Activated T-cell treated with anti-CD3 and anti-CD28 coated beads for 48 hours (primary cell): Measurements from ENCODE around the gene DNASE1.

Experiments used
- DNase-seq: peaks from one replicate; pipeline ENCODE4 v3.0.0-alpha.2; 2020; ENCODE audit warnings: low read depth

DNASE1 gene

GRCh38 chr16:3664187-3664896, 9.9 kb downstream of the DNASE1 start:
- no peak for DNase-seq

DNA sequence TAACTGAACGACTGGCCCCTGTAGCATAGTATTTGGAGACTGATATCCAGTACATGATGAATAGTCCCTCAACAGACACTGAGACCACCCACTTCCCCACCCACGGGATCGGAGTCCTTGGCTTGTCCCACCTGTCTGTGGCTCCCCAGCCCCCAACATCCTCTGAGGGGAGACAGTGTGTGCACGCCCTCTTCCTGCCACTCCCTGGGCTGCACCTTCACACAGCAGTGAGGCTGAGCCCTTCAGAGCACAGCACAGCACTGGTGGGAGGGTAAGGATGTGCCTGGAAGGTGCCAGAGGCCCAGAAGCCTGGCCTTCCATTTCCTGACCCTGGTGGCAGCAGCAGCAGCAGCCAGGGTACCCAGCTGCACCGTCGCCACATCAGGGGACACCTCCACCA, 11.0 kb downstream of the DNASE1 start:
- DNase-seq, result no peak

DNA sequence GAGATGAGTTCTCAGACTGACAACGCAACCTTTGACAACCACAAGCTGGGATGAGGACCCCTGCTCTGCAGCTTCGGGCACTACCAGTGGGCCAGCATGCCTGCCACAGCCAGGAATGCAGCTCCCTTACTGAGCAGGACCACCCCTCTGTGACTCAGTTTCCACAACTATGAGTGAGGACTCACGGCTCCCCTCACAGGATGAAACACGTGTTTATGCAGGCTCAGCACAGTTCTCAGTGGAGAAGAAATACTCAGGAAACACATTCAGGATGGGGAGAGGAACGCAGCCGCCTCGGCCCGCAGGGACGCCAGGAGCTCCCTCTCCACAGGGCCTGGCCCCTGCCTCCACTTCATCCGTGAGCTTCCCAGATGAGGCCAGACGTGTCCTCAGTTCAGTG, 14.1 kb downstream of the DNASE1 start:
- DNase-seq, result no peak

- no peak for DNase-seq
These were observed 14.6 kb downstream of the DNASE1 start for GRCh38 chr16:3669082-3669481.

DNA sequence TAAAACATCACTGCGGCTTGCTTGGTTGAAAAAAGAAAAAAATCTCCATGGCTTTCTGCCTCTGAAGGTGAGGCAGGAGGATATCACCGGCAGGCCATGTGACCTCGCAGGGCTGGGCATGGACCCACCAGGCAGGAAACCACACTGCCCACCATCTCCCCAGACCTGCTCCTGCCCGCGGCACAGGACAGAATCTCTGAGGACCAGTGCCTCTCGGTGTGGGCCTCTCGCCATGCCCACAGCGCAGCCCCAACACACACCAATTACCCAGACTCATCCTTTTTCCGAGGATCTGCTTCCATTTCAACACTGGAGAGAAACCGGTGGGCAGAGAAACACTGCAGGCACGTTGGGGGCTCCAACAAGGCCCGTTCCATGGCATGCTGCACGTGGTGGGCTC, 16.2 kb downstream of the DNASE1 start:
- no peak for DNase-seq

GRCh38 chr16:3671424-3671823, 16.9 kb downstream of the DNASE1 start:
- DNase-seq, result no peak

DNA sequence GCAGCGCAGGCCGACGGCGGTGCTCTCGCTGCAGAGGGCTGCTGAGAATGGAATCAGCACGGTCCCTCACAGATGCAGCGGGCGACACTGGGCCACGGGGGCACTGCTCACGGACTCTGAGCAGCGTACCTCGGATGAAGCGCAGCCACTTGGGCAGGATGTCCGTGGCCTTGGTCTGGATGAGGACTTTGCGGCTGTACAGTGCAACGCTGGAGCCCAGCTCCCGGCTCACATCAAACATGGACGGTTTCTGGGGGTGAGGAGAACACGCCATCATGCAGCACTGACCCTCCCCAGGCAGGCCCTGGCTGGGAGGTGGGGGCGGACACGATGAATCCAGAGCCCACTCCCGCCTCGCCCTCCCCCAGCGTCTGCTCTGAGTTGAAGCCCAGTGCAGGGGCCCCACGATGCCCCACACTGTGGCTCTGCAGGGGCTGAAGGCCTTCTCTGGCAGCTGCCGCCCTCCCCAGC, 18.1 kb downstream of the DNASE1 start:
- no peak for DNase-seq

- no peak for DNase-seq
These were observed 18.7 kb downstream of the DNASE1 start for GRCh38 chr16:3673201-3673600.

- DNase-seq, result no peak
These were observed 19.3 kb downstream of the DNASE1 start for GRCh38 chr16:3673676-3674377.

- DNase-seq, result no peak
These were observed 20.2 kb downstream of the DNASE1 start for GRCh38 chr16:3674513-3675295.

GRCh38 chr16:3675601-3676130, 21.2 kb downstream of the DNASE1 start:
- no peak for DNase-seq

DNA sequence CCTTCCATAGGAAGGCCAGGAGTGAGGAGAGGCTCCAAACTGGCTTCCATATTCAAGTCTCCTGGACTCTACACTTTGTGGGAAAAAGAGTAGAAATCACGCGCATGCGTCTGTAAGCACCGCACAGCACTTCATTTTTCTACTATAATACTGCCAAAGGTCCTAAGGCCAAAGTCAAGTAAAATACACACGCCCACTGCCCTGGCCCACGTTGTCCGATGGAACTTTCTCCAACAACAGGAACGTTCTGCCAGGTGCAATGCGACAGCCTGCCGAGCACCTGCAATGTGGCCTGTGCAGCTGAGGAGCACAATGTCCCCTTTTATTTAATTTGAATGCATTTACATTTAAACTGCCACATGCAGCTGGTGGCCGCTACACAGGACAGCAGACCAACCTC, 23.5 kb downstream of the DNASE1 start:
- DNase-seq, result no peak

DNA sequence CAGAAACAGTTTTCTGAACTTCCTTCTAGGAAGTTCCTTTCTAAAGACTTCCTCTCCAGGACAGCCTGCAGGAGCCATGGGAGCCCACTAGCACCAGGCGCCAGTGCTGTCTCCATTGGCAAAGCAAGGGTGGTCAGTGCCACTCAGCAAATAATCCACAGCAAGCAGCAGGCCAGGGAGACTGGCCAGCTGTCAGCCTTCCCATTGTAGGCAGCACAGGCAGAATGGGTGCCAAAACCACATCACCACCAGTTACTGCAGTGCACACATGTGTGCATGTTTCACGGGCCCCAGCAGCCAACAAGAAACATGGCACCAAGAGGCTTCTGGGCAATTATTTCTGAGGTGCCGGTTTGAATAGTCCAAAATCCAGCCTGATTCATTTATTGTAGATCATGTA, 26.7 kb downstream of the DNASE1 start:
- no peak for DNase-seq

DNA sequence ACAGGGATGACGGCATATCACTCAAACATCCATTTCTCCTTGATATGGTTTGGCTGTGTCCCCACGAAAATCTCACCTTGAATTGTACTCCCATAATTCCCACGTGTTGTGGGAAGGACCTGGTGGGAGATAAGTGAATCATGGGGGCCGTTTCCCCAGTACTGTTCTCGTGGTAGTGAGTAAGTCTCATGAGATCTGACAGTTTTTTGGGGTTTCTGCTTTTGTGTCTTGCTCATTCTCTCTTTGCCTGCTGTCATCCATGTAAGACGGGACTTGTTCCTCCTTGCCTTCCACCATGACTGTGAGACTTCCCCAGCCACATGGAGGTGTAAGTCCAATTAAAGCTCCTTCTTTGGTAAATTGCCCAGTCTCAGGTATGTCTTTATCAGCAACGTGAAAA, 32.5 kb downstream of the DNASE1 start:
- DNase-seq, result no peak

GRCh38 chr16:3687792-3688191, 33.3 kb downstream of the DNASE1 start:
- no peak for DNase-seq

DNA sequence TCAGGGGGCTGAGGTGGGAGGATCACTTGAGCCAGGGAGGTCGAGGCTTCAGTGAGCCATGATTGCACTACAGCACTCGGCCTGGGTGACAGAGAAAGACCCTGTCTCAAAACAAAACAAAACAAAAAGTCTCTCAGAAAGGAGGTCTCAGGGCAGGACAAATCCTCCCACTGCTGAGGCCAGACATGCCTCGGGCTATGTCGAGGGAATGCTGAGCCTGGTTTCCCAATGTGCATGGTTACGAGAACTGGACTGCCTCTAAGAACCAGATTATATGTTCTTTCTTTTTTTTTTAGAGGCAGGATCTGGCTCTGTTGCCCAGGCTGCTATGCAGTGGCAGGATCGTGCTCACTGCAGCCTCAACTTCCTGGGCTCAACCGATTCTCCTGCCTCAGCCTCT, 35.2 kb downstream of the DNASE1 start:
- DNase-seq, result no peak

DNA sequence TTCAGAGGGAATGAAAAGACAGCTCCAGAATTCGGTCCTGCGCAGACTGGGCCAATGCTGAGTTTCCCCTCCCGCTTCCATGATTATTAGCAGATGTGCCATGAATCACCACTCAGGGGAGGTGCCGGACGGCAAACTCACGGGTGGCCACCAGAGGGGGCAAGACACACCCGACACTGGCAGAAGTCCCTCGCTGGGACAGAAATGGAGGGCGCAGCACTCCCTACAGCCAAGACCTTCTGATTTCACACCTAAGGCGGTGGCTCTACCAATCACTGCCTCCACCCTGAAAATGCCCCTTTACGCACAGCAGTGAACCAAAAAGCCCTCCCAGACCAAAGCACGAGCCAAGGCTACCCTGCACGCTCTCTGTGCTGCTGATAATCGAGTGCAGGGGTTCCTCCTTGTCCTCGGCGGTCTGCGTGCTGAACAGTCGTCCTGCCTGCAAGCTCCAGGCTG, 36.0 kb downstream of the DNASE1 start:
- DNase-seq, result peak; percentile 76

DNA sequence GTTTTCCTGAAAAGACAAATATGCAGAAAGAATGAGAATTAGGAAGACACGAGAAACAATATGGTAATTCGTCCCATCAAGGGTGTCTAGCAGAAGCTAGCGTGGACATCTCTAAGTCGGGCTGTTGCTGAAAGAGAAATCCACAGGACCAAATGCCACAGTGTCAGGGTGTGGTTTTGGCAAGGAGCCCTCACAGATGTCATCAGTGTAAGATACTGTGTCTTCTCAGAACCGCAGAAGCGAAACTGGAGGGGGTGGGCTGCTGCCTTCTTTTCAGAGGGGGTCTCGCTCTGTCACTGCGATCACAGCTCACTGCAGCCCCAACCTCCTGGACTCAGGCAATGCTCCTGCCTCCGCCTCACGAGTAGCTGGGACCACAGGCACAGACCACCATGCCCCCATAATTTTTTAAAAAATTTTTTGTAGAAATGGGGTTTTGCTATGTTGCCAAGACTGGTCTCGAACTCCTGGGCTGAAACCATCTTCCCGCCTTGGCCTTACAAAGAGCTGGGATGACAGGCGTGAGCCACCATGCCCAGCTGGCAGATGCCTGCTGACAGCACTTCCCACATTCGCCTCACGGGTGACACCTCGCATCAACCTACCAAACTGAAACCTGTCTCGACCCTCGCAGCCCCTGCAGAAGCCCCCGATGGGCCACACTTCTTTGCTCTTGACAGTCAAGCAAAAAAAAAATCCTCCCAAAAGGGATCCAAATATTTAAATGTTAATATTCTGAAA, 36.7 kb downstream of the DNASE1 start:
- no peak for DNase-seq

DNA sequence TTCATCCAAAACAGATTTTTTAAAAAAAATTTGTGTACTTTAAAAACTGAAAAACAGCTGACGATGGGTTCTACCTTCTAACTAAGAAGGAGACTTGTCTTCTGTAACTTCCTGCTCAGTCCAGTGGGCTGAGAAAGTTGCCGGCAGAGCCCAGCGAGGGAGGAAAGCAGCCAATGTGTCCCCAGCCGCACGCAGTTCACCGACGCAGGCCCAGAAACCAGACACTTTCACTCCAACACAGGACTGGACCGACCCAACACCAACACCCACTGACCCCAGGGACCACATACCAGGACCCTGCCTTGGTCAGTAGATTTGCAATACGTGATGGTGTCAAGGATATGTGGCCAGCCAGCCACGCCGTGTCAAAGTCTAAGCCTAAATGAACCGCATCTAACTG, 37.3 kb downstream of the DNASE1 start:
- no peak for DNase-seq

DNA sequence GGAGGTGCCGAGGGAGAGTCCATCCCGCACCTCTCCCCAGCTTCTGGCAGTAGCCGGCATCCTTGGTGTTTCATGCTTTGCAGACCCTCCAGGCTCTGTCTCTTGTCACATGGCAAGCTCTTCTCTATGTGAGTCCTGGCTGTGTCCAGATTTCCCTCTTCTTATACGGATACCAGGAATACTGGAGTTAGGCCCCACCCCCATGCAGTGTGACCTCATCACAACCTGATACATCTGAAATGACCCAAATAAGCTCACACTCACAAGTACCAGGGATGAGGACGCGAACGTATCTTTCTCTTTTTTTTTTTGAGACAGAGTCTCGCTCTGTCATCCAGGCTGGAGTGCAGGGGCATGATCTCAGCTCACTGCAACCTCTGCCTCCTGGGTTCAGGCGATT, 39.6 kb downstream of the DNASE1 start:
- DNase-seq, result no peak

- DNase-seq, result no peak
These were observed 41.3 kb downstream of the DNASE1 start for GRCh38 chr16:3695610-3696369.
